ENCODE data around the gene CD84. TPM values are rescaled to one million over a fixed set of nuclear protein-coding genes. Genes with fewer than 3 reads are reported as not detected.

The CD84 gene
- total and polyA plus RNA-seq, 2 donors (not counting 1 experiment from before 2014, with no cell fraction given): 19.8 to 63.9 TPM

DNA sequence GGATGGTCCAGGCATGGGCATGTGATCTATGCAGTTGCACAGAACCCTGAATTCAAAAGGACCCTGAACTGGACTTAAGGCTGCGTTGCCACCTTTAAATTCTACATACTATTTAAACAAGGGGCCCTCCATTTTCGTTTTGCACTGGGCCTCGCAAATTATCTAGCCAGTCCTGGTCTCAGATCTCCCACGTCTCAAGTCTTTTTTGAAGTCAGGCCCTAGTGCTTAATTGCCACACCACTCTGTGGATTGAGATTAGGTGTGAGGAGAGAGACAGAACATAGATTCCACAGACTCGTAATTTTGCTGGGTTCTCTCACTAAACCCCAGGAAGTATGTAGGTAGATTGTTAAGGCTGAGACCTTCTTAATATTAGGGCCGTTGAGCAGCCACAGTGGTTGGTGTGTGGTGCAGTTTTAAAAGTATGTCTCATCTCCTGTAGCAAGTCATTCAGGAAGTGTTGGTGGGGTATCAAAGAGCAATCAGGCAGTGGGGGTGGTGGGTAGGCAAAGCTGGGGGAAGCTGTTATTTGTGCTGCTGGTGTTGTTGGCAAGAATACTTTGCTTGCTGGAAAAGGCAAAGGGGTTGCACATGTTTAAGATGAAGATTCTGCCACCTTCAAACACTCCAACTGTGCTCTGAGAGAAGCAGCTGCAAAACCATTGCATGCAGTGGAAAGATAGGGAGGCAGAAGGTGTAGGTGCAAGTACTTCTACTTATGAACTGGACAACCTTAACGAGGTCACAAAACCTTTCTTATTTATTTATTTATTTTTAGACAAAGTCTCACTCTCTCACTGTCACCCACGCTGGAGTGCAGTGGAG lies 11.2 kb downstream of the CD84 start:
- intact Hi-C loops (cut with micrococcal nuclease): loop anchor here (2.0 kb wide), 1 partner anchor 13 kb away; no protein-coding TSS in a partner anchor
- Mint-ChIP-seq H3K9me3 (ENCODE audit: insufficient read depth) (no peaks in the 10 kb centered on the region), H3K27ac (peak overlapping the region; percentile 77), H3K4me1 (peaks cover 68% of the 10 kb centered on the region), H3K4me3 (peak overlapping the region; percentile 27), H3K27me3 (no peaks in the 10 kb centered on the region)
- ChIA-PET POLR2A (no interaction called here), CTCF (interaction anchor here (2.5 kb wide), 1 partner anchor 139 kb away, joined by 7 read pairs; no protein-coding TSS in a partner anchor)
- H2AFZ ChIP-seq (ENCODE audit: insufficient read depth, low read depth, low read length, poor library complexity, severe bottlenecking): peak overlapping the region; percentile 55
- H3K4me2 ChIP-seq (replicated peaks; ENCODE audit: low read depth, low read length, poor library complexity, severe bottlenecking): peak overlapping the region; percentile 42
- H3K4me1 ChIP-seq (ENCODE audit: control insufficient read depth in 2 of 2, insufficient read depth in 2 of 2, low read length in 2 of 2): peaks cover 16 to 33% of the 10 kb centered on the region in 2 donors
- peaks cover 7 to 22% of the 10 kb centered on the region in 2 experiments for H3K36me3 ChIP-seq (replicated peaks in 1 of 2; ENCODE audit: control extremely low read depth in 1 of 2, control insufficient read depth in 1 of 2, extremely low read depth in 1 of 2, insufficient read depth in 2 of 2, low read length in 1 of 2)
- H4K20me1 ChIP-seq (ENCODE audit: control insufficient read depth, insufficient read depth, low read length, poor library complexity, severe bottlenecking): no peaks in the 10 kb centered on the region
- peaks cover 0 to 2% (median 0%) of the 10 kb centered on the region in 3 donors for H3K9me3 ChIP-seq (ENCODE audit: control extremely low read depth in 1 of 3, control insufficient read depth in 2 of 3, insufficient read depth in 1 of 3, low read length in 2 of 3)
- no peak overlapping the region for H3K4me3 ChIP-seq (ENCODE audit: control extremely low read depth in 1 of 5, extremely low read depth in 1 of 5, insufficient read depth in 1 of 5, low read depth in 2 of 5, low read length in 4 of 5)
- no peak overlapping the region for H3K9ac ChIP-seq (ENCODE audit: low read length)
- no peak for TF ChIP-seq EZH2 (IDR thresholded peaks at IDR 0.05; ENCODE audit: borderline replicate concordance, insufficient read depth, low read depth, low read length, poor library complexity, severe bottlenecking)
- TF ChIP-seq, protein P1, sequence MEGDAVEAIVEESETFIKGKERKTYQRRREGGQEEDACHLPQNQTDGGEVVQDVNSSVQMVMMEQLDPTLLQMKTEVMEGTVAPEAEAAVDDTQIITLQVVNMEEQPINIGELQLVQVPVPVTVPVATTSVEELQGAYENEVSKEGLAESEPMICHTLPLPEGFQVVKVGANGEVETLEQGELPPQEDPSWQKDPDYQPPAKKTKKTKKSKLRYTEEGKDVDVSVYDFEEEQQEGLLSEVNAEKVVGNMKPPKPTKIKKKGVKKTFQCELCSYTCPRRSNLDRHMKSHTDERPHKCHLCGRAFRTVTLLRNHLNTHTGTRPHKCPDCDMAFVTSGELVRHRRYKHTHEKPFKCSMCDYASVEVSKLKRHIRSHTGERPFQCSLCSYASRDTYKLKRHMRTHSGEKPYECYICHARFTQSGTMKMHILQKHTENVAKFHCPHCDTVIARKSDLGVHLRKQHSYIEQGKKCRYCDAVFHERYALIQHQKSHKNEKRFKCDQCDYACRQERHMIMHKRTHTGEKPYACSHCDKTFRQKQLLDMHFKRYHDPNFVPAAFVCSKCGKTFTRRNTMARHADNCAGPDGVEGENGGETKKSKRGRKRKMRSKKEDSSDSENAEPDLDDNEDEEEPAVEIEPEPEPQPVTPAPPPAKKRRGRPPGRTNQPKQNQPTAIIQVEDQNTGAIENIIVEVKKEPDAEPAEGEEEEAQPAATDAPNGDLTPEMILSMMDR (IDR thresholded peaks at IDR 0.05): no peak
- peak; percentile 47 for ATAC-seq (ENCODE audit: low read depth)
- no peak for DNase-seq
- H3K27me3 ChIP-seq (replicated peaks in 1 of 4; ENCODE audit: control extremely low read depth in 1 of 4, control insufficient read depth in 3 of 4, insufficient read depth in 4 of 4, low read length in 3 of 4): no peaks in the 10 kb centered on the region
- WGBS (ENCODE audit: insufficient coverage): 29% methylated on average over 6 of the region's 8 CpGs
- H3K27ac ChIP-seq (ENCODE audit: low read length in 2 of 2): peak overlapping the region in 1 of 2 donors; percentile 54
- H3K79me2 ChIP-seq (ENCODE audit: control insufficient read depth, insufficient read depth, low read length): peaks cover 71% of the 10 kb centered on the region

DNA sequence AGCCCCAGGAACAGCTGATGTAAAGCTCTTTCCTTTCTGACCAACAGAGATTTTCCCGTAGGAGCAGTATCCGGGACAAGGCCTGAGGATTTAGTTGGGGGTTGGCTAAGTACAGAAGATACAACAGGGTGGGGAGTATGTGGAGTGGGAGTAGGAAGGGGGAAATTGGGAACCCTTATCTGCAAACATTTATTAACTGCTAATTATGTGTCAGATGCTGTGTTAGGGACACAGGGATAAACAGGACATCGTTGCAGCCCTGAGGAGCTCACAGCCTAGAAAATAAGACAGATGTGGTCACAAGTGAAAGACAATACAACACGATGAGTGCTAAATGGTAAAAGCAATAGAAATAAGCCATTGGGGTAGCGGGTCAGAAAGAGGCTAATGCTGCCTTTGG lies 12.0 kb downstream of the CD84 start:
- ATAC-seq (ENCODE audit: low read depth) (no peak), DNase-seq (no peak)
- Histone ChIP-seq H3K79me2 (ENCODE audit: control insufficient read depth, insufficient read depth, low read length) (peaks cover 70% of the 10 kb centered on the region), H2AFZ (ENCODE audit: insufficient read depth, low read depth, low read length, poor library complexity, severe bottlenecking) (no peak overlapping the region), H3K4me1 (ENCODE audit: control insufficient read depth in 2 of 2, insufficient read depth in 2 of 2, low read length in 2 of 2) (peaks cover 16 to 33% of the 10 kb centered on the region in 2 donors), H3K4me3 (ENCODE audit: control extremely low read depth in 1 of 5, extremely low read depth in 1 of 5, insufficient read depth in 1 of 5, low read depth in 2 of 5, low read length in 4 of 5) (no peak overlapping the region), H3K4me2 (replicated peaks; ENCODE audit: low read depth, low read length, poor library complexity, severe bottlenecking) (no peak overlapping the region), H3K27ac (ENCODE audit: low read length in 2 of 2) (no peak overlapping the region), H3K9me3 (ENCODE audit: control extremely low read depth in 1 of 3, control insufficient read depth in 2 of 3, insufficient read depth in 1 of 3, low read length in 2 of 3) (peaks cover 0 to 7% (median 0%) of the 10 kb centered on the region in 3 donors), H3K27me3 (replicated peaks in 1 of 4; ENCODE audit: control extremely low read depth in 1 of 4, control insufficient read depth in 3 of 4, insufficient read depth in 4 of 4, low read length in 3 of 4) (no peaks in the 10 kb centered on the region), H3K9ac (ENCODE audit: low read length) (no peak overlapping the region), H4K20me1 (ENCODE audit: control insufficient read depth, insufficient read depth, low read length, poor library complexity, severe bottlenecking) (no peaks in the 10 kb centered on the region), H3K36me3 (replicated peaks in 1 of 2; ENCODE audit: control extremely low read depth in 1 of 2, control insufficient read depth in 1 of 2, extremely low read depth in 1 of 2, insufficient read depth in 2 of 2, low read length in 1 of 2) (peaks cover 8 to 22% of the 10 kb centered on the region in 2 experiments)
- Mint-ChIP-seq H3K27ac (no peak overlapping the region), H3K4me1 (peaks cover 67% of the 10 kb centered on the region), H3K4me3 (no peak overlapping the region), H3K27me3 (no peaks in the 10 kb centered on the region), H3K9me3 (ENCODE audit: insufficient read depth) (peaks cover 2% of the 10 kb centered on the region)
- ChIA-PET CTCF (interaction anchor here (0.8 to 1.4 kb wide), 2 partner anchors 19 to 39 kb away, joined by 3 to 4 read pairs; no protein-coding TSS in a partner anchor), POLR2A (no interaction called here)
- 100% methylated on average over 2 of the region's 5 CpGs for WGBS (ENCODE audit: insufficient coverage)
- TF ChIP-seq, protein P1 (IDR thresholded peaks at IDR 0.05): no peak
- TF ChIP-seq EZH2 (IDR thresholded peaks at IDR 0.05; ENCODE audit: borderline replicate concordance, insufficient read depth, low read depth, low read length, poor library complexity, severe bottlenecking): no peak
- intact Hi-C loops (cut with micrococcal nuclease): no loop called here
